Measurements from ENCODE around the gene KPNA1.
"Not testable (repeated sequence)": the region's sequence is repeated elsewhere in the genome, so short reads cannot be mapped to it uniquely, and the experiment has no call there.

KPNA1 gene

GRCh38 chr3:122502941-122503340 is 11.8 kb downstream of the KPNA1 start:
- Histone ChIP-seq H3K27ac (ENCODE audit: low read depth, low read length) (no peak overlapping the region), H3K4me1 (ENCODE audit: control insufficient read depth, insufficient read depth, low read length) (peaks cover 31% of the 10 kb centered on the region), H3K9me3 (ENCODE audit: control insufficient read depth, insufficient read depth, low read length) (no peaks in the 10 kb centered on the region), H3K9ac (ENCODE audit: low read depth, low read length) (no peak overlapping the region), H3K36me3 (ENCODE audit: control insufficient read depth, insufficient read depth, low read length) (no peaks in the 10 kb centered on the region), H3K4me3 (ENCODE audit: low read depth, low read length) (no peak overlapping the region), H3K27me3 (ENCODE audit: control insufficient read depth, insufficient read depth, low read length) (no peaks in the 10 kb centered on the region)

GRCh38 chr3:122502139-122502538 is 12.6 kb downstream of the KPNA1 start:
- Histone ChIP-seq H3K27me3 (ENCODE audit: control insufficient read depth, insufficient read depth, low read length) (no peaks in the 10 kb centered on the region), H3K4me3 (ENCODE audit: low read depth, low read length) (no peak overlapping the region), H3K27ac (ENCODE audit: low read depth, low read length) (no peak overlapping the region), H3K9ac (ENCODE audit: low read depth, low read length) (no peak overlapping the region), H3K36me3 (ENCODE audit: control insufficient read depth, insufficient read depth, low read length) (no peaks in the 10 kb centered on the region), H3K4me1 (ENCODE audit: control insufficient read depth, insufficient read depth, low read length) (peaks cover 33% of the 10 kb centered on the region), H3K9me3 (ENCODE audit: control insufficient read depth, insufficient read depth, low read length) (no peaks in the 10 kb centered on the region)

GRCh38 chr3:122500964-122501363 is 13.8 kb downstream of the KPNA1 start:
- not testable (repeated sequence) for H3K9ac ChIP-seq (ENCODE audit: low read depth, low read length); H3K27ac ChIP-seq (ENCODE audit: low read depth, low read length); H3K9me3 ChIP-seq (ENCODE audit: control insufficient read depth, insufficient read depth, low read length); H3K27me3 ChIP-seq (ENCODE audit: control insufficient read depth, insufficient read depth, low read length); H3K36me3 ChIP-seq (ENCODE audit: control insufficient read depth, insufficient read depth, low read length); H3K4me3 ChIP-seq (ENCODE audit: low read depth, low read length)
- H3K4me1 ChIP-seq (ENCODE audit: control insufficient read depth, insufficient read depth, low read length), result peaks cover 36% of the 10 kb centered on the region

- H3K4me1 ChIP-seq (ENCODE audit: control insufficient read depth, insufficient read depth, low read length), result peaks cover 36% of the 10 kb centered on the region
- no peaks in the 10 kb centered on the region for H3K27me3 ChIP-seq (ENCODE audit: control insufficient read depth, insufficient read depth, low read length)
- H3K27ac ChIP-seq (ENCODE audit: low read depth, low read length), result peak overlapping the region; percentile 63
- H3K36me3 ChIP-seq (ENCODE audit: control insufficient read depth, insufficient read depth, low read length), result peaks cover 29% of the 10 kb centered on the region
- no peak overlapping the region for H3K9ac ChIP-seq (ENCODE audit: low read depth, low read length)
- no peaks in the 10 kb centered on the region for H3K9me3 ChIP-seq (ENCODE audit: control insufficient read depth, insufficient read depth, low read length)
- no peak overlapping the region for H3K4me3 ChIP-seq (ENCODE audit: low read depth, low read length)
Measured at GRCh38 chr3:122498152-122498551, 16.6 kb downstream of the KPNA1 start.

GRCh38 chr3:122497425-122497824 is 17.3 kb downstream of the KPNA1 start:
- no peak overlapping the region for H3K27ac ChIP-seq (ENCODE audit: low read depth, low read length)
- peaks cover 34% of the 10 kb centered on the region for H3K4me1 ChIP-seq (ENCODE audit: control insufficient read depth, insufficient read depth, low read length)
- H3K9me3 ChIP-seq (ENCODE audit: control insufficient read depth, insufficient read depth, low read length), result no peaks in the 10 kb centered on the region
- peaks cover 36% of the 10 kb centered on the region for H3K36me3 ChIP-seq (ENCODE audit: control insufficient read depth, insufficient read depth, low read length)
- H3K27me3 ChIP-seq (ENCODE audit: control insufficient read depth, insufficient read depth, low read length), result no peaks in the 10 kb centered on the region
- H3K4me3 ChIP-seq (ENCODE audit: low read depth, low read length), result no peak overlapping the region
- H3K9ac ChIP-seq (ENCODE audit: low read depth, low read length), result no peak overlapping the region

- Histone ChIP-seq H3K4me3 (ENCODE audit: low read depth, low read length) (no peak overlapping the region), H3K4me1 (ENCODE audit: control insufficient read depth, insufficient read depth, low read length) (peaks cover 25% of the 10 kb centered on the region), H3K36me3 (ENCODE audit: control insufficient read depth, insufficient read depth, low read length) (peaks cover 42% of the 10 kb centered on the region), H3K27ac (ENCODE audit: low read depth, low read length) (no peak overlapping the region), H3K9me3 (ENCODE audit: control insufficient read depth, insufficient read depth, low read length) (no peaks in the 10 kb centered on the region), H3K9ac (ENCODE audit: low read depth, low read length) (no peak overlapping the region), H3K27me3 (ENCODE audit: control insufficient read depth, insufficient read depth, low read length) (no peaks in the 10 kb centered on the region)
Measured at GRCh38 chr3:122496508-122496907, 18.2 kb downstream of the KPNA1 start.

GRCh38 chr3:122493296-122493695 is 21.4 kb downstream of the KPNA1 start:
- Histone ChIP-seq H3K27me3 (ENCODE audit: control insufficient read depth, insufficient read depth, low read length) (no peaks in the 10 kb centered on the region), H3K36me3 (ENCODE audit: control insufficient read depth, insufficient read depth, low read length) (peaks cover 58% of the 10 kb centered on the region), H3K4me1 (ENCODE audit: control insufficient read depth, insufficient read depth, low read length) (peaks cover 11% of the 10 kb centered on the region), H3K27ac (ENCODE audit: low read depth, low read length) (no peak overlapping the region), H3K9me3 (ENCODE audit: control insufficient read depth, insufficient read depth, low read length) (no peaks in the 10 kb centered on the region), H3K9ac (ENCODE audit: low read depth, low read length) (no peak overlapping the region), H3K4me3 (ENCODE audit: low read depth, low read length) (no peak overlapping the region)

GRCh38 chr3:122488262-122488973 is 26.3 kb downstream of the KPNA1 start:
- Histone ChIP-seq H3K27ac (ENCODE audit: low read depth, low read length) (no peak overlapping the region), H3K9me3 (ENCODE audit: control insufficient read depth, insufficient read depth, low read length) (no peaks in the 10 kb centered on the region), H3K9ac (ENCODE audit: low read depth, low read length) (no peak overlapping the region), H3K4me1 (ENCODE audit: control insufficient read depth, insufficient read depth, low read length) (no peaks in the 10 kb centered on the region), H3K4me3 (ENCODE audit: low read depth, low read length) (no peak overlapping the region), H3K36me3 (ENCODE audit: control insufficient read depth, insufficient read depth, low read length) (peaks cover 42% of the 10 kb centered on the region), H3K27me3 (ENCODE audit: control insufficient read depth, insufficient read depth, low read length) (no peaks in the 10 kb centered on the region)

GRCh38 chr3:122484985-122485384 is 29.8 kb downstream of the KPNA1 start:
- no peaks in the 10 kb centered on the region for H3K4me1 ChIP-seq (ENCODE audit: control insufficient read depth, insufficient read depth, low read length)
- H3K9ac ChIP-seq (ENCODE audit: low read depth, low read length), result no peak overlapping the region
- H3K9me3 ChIP-seq (ENCODE audit: control insufficient read depth, insufficient read depth, low read length), result no peaks in the 10 kb centered on the region
- H3K27me3 ChIP-seq (ENCODE audit: control insufficient read depth, insufficient read depth, low read length), result no peaks in the 10 kb centered on the region
- H3K4me3 ChIP-seq (ENCODE audit: low read depth, low read length), result no peak overlapping the region
- H3K36me3 ChIP-seq (ENCODE audit: control insufficient read depth, insufficient read depth, low read length), result peaks cover 17% of the 10 kb centered on the region
- peak overlapping the region; percentile 18 for H3K27ac ChIP-seq (ENCODE audit: low read depth, low read length)

GRCh38 chr3:122481390-122481789 is 33.3 kb downstream of the KPNA1 start:
- Histone ChIP-seq H3K4me1 (ENCODE audit: control insufficient read depth, insufficient read depth, low read length) (no peaks in the 10 kb centered on the region), H3K27me3 (ENCODE audit: control insufficient read depth, insufficient read depth, low read length) (no peaks in the 10 kb centered on the region), H3K9ac (ENCODE audit: low read depth, low read length) (no peak overlapping the region), H3K4me3 (ENCODE audit: low read depth, low read length) (no peak overlapping the region), H3K27ac (ENCODE audit: low read depth, low read length) (no peak overlapping the region), H3K9me3 (ENCODE audit: control insufficient read depth, insufficient read depth, low read length) (no peaks in the 10 kb centered on the region), H3K36me3 (ENCODE audit: control insufficient read depth, insufficient read depth, low read length) (peaks cover 7% of the 10 kb centered on the region; the same call in 1 of the 2 replicates)

GRCh38 chr3:122476532-122476931 is 38.2 kb downstream of the KPNA1 start:
- no peak overlapping the region for H3K4me3 ChIP-seq (ENCODE audit: low read depth, low read length)

More at GRCh38 chr3:122476532-122476931, 38.2 kb downstream of the KPNA1 start:
- Histone ChIP-seq H3K9me3 (ENCODE audit: control insufficient read depth, insufficient read depth, low read length) (no peaks in the 10 kb centered on the region), H3K36me3 (ENCODE audit: control insufficient read depth, insufficient read depth, low read length) (no peaks in the 10 kb centered on the region), H3K9ac (ENCODE audit: low read depth, low read length) (no peak overlapping the region), H3K27me3 (ENCODE audit: control insufficient read depth, insufficient read depth, low read length) (no peaks in the 10 kb centered on the region), H3K27ac (ENCODE audit: low read depth, low read length) (no peak overlapping the region), H3K4me1 (ENCODE audit: control insufficient read depth, insufficient read depth, low read length) (no peaks in the 10 kb centered on the region)

All from HUES48 (cell line).